Upper lobe of left lung (tissue), 4 donors: ENCODE measurements around the gene PPP1R3G.

Experiments
- POLR2AphosphoS5 ChIP-seq, 2 donors: sonication (generic); formaldehyde crosslinking; IDR thresholded peaks; one replicate each; pipeline ENCODE4 v1.5.1; 2017; ENCODE audit warnings: antibody characterized with exemption in 2 of 2
- TF ChIP-seq, protein P1 (sequence below), 6 experiments: fragments of 450-650 bp in 4 of 6; fragments of 200-600 bp in 2 of 6; sonication (generic) in 2 of 6; IDR thresholded peaks; one replicate each; pipeline ENCODE4 v1.5.1; 2016 to 2019; ENCODE audit warnings: antibody characterized with exemption in 6 of 6

DNA sequence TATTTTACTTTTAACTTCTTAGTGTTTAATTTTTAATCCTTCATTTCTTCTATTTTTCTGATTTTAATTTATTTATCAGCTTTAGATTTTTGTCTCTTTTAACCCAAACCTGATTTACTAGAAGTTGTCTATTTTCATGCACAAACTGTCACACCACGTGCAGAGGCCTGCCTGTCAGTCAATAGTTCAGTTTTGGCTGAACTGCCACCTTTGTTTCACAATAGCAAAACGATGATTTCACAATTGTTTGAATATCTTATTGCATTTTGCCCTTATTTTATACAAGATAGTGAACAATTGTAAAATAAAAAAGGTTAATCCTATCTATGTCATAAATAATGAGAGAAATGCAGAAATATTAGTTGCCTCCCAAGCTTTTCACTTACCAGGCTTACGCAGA is 24.0 kb upstream of the PPP1R3G start:
- TF ChIP-seq, protein P1, sequence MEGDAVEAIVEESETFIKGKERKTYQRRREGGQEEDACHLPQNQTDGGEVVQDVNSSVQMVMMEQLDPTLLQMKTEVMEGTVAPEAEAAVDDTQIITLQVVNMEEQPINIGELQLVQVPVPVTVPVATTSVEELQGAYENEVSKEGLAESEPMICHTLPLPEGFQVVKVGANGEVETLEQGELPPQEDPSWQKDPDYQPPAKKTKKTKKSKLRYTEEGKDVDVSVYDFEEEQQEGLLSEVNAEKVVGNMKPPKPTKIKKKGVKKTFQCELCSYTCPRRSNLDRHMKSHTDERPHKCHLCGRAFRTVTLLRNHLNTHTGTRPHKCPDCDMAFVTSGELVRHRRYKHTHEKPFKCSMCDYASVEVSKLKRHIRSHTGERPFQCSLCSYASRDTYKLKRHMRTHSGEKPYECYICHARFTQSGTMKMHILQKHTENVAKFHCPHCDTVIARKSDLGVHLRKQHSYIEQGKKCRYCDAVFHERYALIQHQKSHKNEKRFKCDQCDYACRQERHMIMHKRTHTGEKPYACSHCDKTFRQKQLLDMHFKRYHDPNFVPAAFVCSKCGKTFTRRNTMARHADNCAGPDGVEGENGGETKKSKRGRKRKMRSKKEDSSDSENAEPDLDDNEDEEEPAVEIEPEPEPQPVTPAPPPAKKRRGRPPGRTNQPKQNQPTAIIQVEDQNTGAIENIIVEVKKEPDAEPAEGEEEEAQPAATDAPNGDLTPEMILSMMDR (IDR thresholded peaks at IDR 0.05) = no peak
- no peak for TF ChIP-seq POLR2AphosphoS5 (IDR thresholded peaks at IDR 0.05)
